Inflammatory macrophage (primary cell): ENCODE results near the gene BCL2L1.
"Not testable (repeated sequence)": the region's sequence is repeated elsewhere in the genome, so short reads cannot be mapped to it uniquely, and the experiment has no call there.

ENCODE experiments used
- DNase-seq, 2 donors: peaks; one replicate each; pipeline ENCODE4 v3.0.0-alpha.2; 2020 to 2022

BCL2L1 gene

GRCh38 chr20:31644701-31645100 lies 78.0 kb downstream of the BCL2L1 start:
- no peak for DNase-seq

GRCh38 chr20:31643522-31643921 lies 79.1 kb downstream of the BCL2L1 start:
- DNase-seq, result no peak

- no peak for DNase-seq
These were observed 79.8 kb downstream of the BCL2L1 start for GRCh38 chr20:31642837-31643236.

- DNase-seq, result no peak
These were observed 81.3 kb downstream of the BCL2L1 start for GRCh38 chr20:31641391-31641790.

GRCh38 chr20:31640259-31640658 lies 82.4 kb downstream of the BCL2L1 start:
- DNase-seq, result no peak

- DNase-seq, result no peak
These were observed 83.9 kb downstream of the BCL2L1 start for GRCh38 chr20:31638816-31639215.

- DNase-seq, result no peak
These were observed 84.4 kb downstream of the BCL2L1 start for GRCh38 chr20:31638317-31638716.

GRCh38 chr20:31637660-31638059 lies 85.0 kb downstream of the BCL2L1 start, which contains the start of gene COX4I2:
Gene COX4I2, plus strand, starts transcription at chr20:31637912. Its CDS starts 1,106 bp downstream, at chr20:31639018.
- no peak for DNase-seq

- no peak for DNase-seq
These were observed 89.2 kb downstream of the BCL2L1 start for GRCh38 chr20:31633339-31633914.

- no peak for DNase-seq
These were observed 89.9 kb downstream of the BCL2L1 start for GRCh38 chr20:31632548-31633338.

GRCh38 chr20:31630187-31630790 lies 92.4 kb downstream of the BCL2L1 start:
- DNase-seq, result peak in 1 of 2 donors; percentile 11

- not testable (repeated sequence) for DNase-seq
These were observed 94.6 kb downstream of the BCL2L1 start for GRCh38 chr20:31628057-31628456.

- DNase-seq, result not testable (repeated sequence)
These were observed 96.1 kb downstream of the BCL2L1 start for GRCh38 chr20:31626534-31626933.

GRCh38 chr20:31623123-31623505 lies 99.6 kb downstream of the BCL2L1 start:
- DNase-seq, result not testable (repeated sequence)

- DNase-seq, result no peak
These were observed 102.4 kb downstream of the BCL2L1 start for GRCh38 chr20:31620246-31620645.

- DNase-seq, result peak; percentile 63 to 72
These were observed 105.1 kb downstream of the BCL2L1 start for GRCh38 chr20:31617432-31618104.

- no peak for DNase-seq
These were observed 107.3 kb downstream of the BCL2L1 start for GRCh38 chr20:31615416-31615815.
